Endothelial cell of umbilical vein (primary cell): Measurements from ENCODE around the gene HAX1. TPM values are rescaled to one million over a fixed set of nuclear protein-coding genes. Genes with fewer than 3 reads are reported as not detected.

Experiments used
- BruUV-seq: library from RNA; stranded (reverse); fragments of 400-500 nt; replicated peaks from 2 replicates; lab custom pipeline; 2021; lab: Mats Ljungman, UMichigan
- CTCF ChIA-PET: fragments of 300-600, 350-600 bp; sonication (Branson Sonifier 250); formaldehyde crosslinking; loops from one replicate; lab custom pipeline; 2021; ENCODE audit warnings: antibody characterized with exemption, inconsistent platforms; lab: Charles Lee
- POLR2A ChIA-PET: fragments of 300-600, 350-600 bp; sonication (Branson Sonifier 250); formaldehyde crosslinking; loops from one replicate; lab custom pipeline; 2021; ENCODE audit warnings: antibody characterized with exemption, inconsistent platforms; lab: Charles Lee
- DNase-seq: peaks from one replicate; pipeline ENCODE4 v3.0.0-alpha.2; 2011; ENCODE audit warnings: low read depth, low spot score
- FAIRE-seq: peaks from 2 replicates; lab custom pipeline; 2011; peaks lifted over from hg19 to GRCh38; lab: Jason Lieb, UNC
- H2AFZ ChIP-seq: 2 replicates; pipeline ENCODE4 v1.6.0; 2012; ENCODE audit warnings: low read depth, low read length, control low read depth, inconsistent platforms
- H3K27ac ChIP-seq: 2 replicates; pipeline ENCODE4 v1.5.1; 2011; ENCODE audit warnings: low read depth, mild to moderate bottlenecking, control low read depth, low read length, moderate library complexity; ENCODE audit not compliant: insufficient read depth
- H3K27me3 ChIP-seq, 2 experiments: 2 replicates each; pipeline versions ENCODE4 v1.6.0 to v1.6.1; 2011; ENCODE audit warnings: low read length in 2 of 2, mixed read lengths in 1 of 2; ENCODE audit not compliant: control insufficient read depth in 2 of 2, insufficient read depth in 2 of 2
- H3K36me3 ChIP-seq, 2 experiments: 2 replicates in 1 of 2; 3 replicates in 1 of 2; pipeline ENCODE4 v1.5.1; 2011; ENCODE audit warnings: low read length in 2 of 2, mild to moderate bottlenecking in 1 of 2, moderate library complexity in 1 of 2; ENCODE audit not compliant: control insufficient read depth in 2 of 2, insufficient read depth in 2 of 2; ENCODE audit errors: extremely low read depth in 1 of 2
- H3K4me1 ChIP-seq: 3 replicates; pipeline ENCODE4 v1.5.1; 2011; ENCODE audit warnings: mild to moderate bottlenecking, low read length; ENCODE audit not compliant: control insufficient read depth, insufficient read depth; ENCODE audit errors: extremely low read depth
- H3K4me2 ChIP-seq: 2 replicates; pipeline ENCODE4 v1.6.1; 2011; ENCODE audit warnings: low read length, control low read depth, mixed read lengths; ENCODE audit not compliant: insufficient read depth
- H3K4me3 ChIP-seq, 3 experiments: fragments of 200-600 bp in 1 of 3; sonication (generic), shearing (Covaris generic) in 1 of 3; replicated peaks in 1 of 3; 2 replicates each; pipeline ENCODE4 v1.5.1; 2011 to 2016; ENCODE audit warnings: control low read depth in 3 of 3, low read length in 3 of 3, mild to moderate bottlenecking in 2 of 3, inconsistent platforms in 1 of 3, low read depth in 1 of 3, moderate library complexity in 1 of 3; ENCODE audit not compliant: insufficient read depth in 1 of 3
- H3K79me2 ChIP-seq: 2 replicates; pipeline ENCODE4 v1.6.0; 2012; ENCODE audit warnings: low read length, inconsistent platforms; ENCODE audit not compliant: control insufficient read depth, insufficient read depth
- H3K9ac ChIP-seq: replicated peaks from 2 replicates; pipeline ENCODE3; 2011; ENCODE audit warnings: low read length, control low read depth; ENCODE audit not compliant: insufficient read depth; ENCODE audit errors: extremely low read depth
- H3K9me1 ChIP-seq: replicated peaks from 3 replicates; pipeline ENCODE4 v1.6.0; 2011; ENCODE audit warnings: mild to moderate bottlenecking, low read length; ENCODE audit not compliant: control insufficient read depth, insufficient read depth; ENCODE audit errors: extremely low read depth
- H3K9me3 ChIP-seq: replicated peaks from 2 replicates; pipeline ENCODE4 v1.5.1; 2012; ENCODE audit warnings: low read length, inconsistent platforms; ENCODE audit not compliant: control insufficient read depth, insufficient read depth
- H4K20me1 ChIP-seq: replicated peaks from 2 replicates; pipeline ENCODE3; 2011; ENCODE audit warnings: mild to moderate bottlenecking, low read length; ENCODE audit not compliant: control insufficient read depth, insufficient read depth; ENCODE audit errors: extremely low read depth
- EZH2 ChIP-seq: IDR thresholded peaks from 2 replicates; pipeline ENCODE4 v1.6.1; 2012; ENCODE audit warnings: borderline replicate concordance, low read depth, mild to moderate bottlenecking, moderate library complexity, low read length, inconsistent platforms; ENCODE audit not compliant: severe bottlenecking
- FOS ChIP-seq: IDR thresholded peaks from 2 replicates; pipeline ENCODE4 v1.6.1; 2011; ENCODE audit warnings: mild to moderate bottlenecking, low read length, moderate library complexity, borderline replicate concordance; ENCODE audit not compliant: insufficient read depth
- GATA2 ChIP-seq: IDR thresholded peaks from 2 replicates; pipeline ENCODE4 v1.7.0; 2011; ENCODE audit warnings: low read depth, mild to moderate bottlenecking, moderate library complexity, mixed read lengths, low read length; ENCODE audit not compliant: insufficient read length, insufficient read depth
- JUN ChIP-seq: IDR thresholded peaks from 2 replicates; pipeline ENCODE4 v1.6.1; 2011; ENCODE audit warnings: borderline replicate concordance, low read depth; ENCODE audit not compliant: insufficient read length, insufficient read depth
- MYC ChIP-seq: IDR thresholded peaks from one replicate; pipeline ENCODE4 v1.6.1; 2011; ENCODE audit warnings: mild to moderate bottlenecking, low read depth, low read length
- POLR2A ChIP-seq: IDR thresholded peaks from 2 replicates; pipeline ENCODE4 v1.6.1; 2012; ENCODE audit warnings: low read depth, mild to moderate bottlenecking, control low read depth, low read length
- POLR2AphosphoS5 ChIP-seq: IDR thresholded peaks from 2 replicates; pipeline ENCODE4 v1.6.1; 2012; ENCODE audit warnings: low read depth, mild to moderate bottlenecking, control low read depth, low read length, moderate library complexity; ENCODE audit not compliant: insufficient read depth
- dilution Hi-C: fragments of 300-500 bp; cut with MboI; formaldehyde crosslinking; loops from one replicate; pipeline ENCODE4 v1.15.0; 2019; ENCODE audit warnings: low sequenced_read_pairs; ENCODE audit not compliant: extremely low pct_ligation_motif_present
- intact Hi-C: fragments of 100-400 bp; cut with micrococcal nuclease; formaldehyde crosslinking; loops from one replicate; pipeline ENCODE4 v1.10.0; 2022
- polyA plus RNA-seq, 4 experiments: library from polyadenylated mRNA; depleted of rRNA in 3 of 4; stranded (reverse) in 3 of 4; unstranded in 1 of 4; fragments of >200 nt; gene quantifications; 2 replicates each; pipeline versions ENCODE4 v1.2.1 to v1.2.3, GENCODE V29; 2011 to 2012; ENCODE audit warnings: missing spikeins in 1 of 4
- total RNA-seq: library from RNA; stranded (reverse); gene quantifications from 2 replicates; pipeline ENCODE4 v1.2.3, GENCODE V29; 2021
- TF ChIP-seq, protein P1 (sequence below): IDR thresholded peaks from 2 replicates; pipeline ENCODE4 v1.6.1; 2011; ENCODE audit not compliant: insufficient read depth, insufficient read length
- TF ChIP-seq, protein P2 (sequence below), 2 donors: IDR thresholded peaks; 1 replicate in 1 of 2; 2 replicates in 1 of 2; pipeline ENCODE4 v1.5.1; 2011; ENCODE audit warnings: low read length in 2 of 2, mild to moderate bottlenecking in 2 of 2, moderate library complexity in 2 of 2, control low read depth in 1 of 2, inconsistent platforms in 1 of 2, low read depth in 1 of 2; ENCODE audit not compliant: insufficient read depth in 1 of 2; ENCODE audit errors: extremely low read depth in 1 of 2

HAX1 gene
- total and polyA plus RNA-seq, 2 donors (not counting 3 experiments of a cell fraction or from before 2014, with no cell fraction given): 78.4 to 95.3 TPM

DNA sequence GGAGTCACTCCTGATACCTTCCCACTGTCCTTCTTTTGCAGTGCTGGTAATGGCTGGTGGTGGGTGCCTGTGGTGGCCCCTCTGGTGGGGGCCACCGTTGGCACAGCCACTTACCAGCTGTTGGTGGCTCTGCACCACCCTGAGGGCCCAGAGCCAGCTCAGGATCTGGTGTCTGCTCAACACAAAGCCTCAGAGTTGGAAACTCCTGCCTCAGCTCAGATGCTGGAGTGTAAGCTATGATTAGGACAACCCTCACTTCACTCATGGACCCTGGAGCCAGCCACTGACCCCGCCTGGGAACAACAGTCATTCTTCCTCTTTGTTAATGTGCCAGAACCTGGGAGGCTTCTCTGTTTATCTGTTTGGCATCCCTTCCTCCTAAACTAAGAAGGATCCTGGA lies 51.8 kb downstream of the HAX1 start:
- no peak for DNase-seq
- no peak overlapping the region for H3K4me3 ChIP-seq
- dilution Hi-C loops: no loop called here

More for the DNA sequence above, 51.8 kb downstream of the HAX1 start:
- Histone ChIP-seq H3K79me2 (peaks cover 7% of the 10 kb centered on the region), H3K9me3 (no peaks in the 10 kb centered on the region), H4K20me1 (no peaks in the 10 kb centered on the region), H3K27ac (no peak overlapping the region), H3K4me2 (no peak overlapping the region), H3K9ac (no peak overlapping the region), H3K36me3 (no peaks in the 10 kb centered on the region), H2AFZ (no peak overlapping the region), H3K9me1 (no peaks in the 10 kb centered on the region), H3K4me1 (peaks cover 22% of the 10 kb centered on the region), H3K27me3 (peaks cover 0 to 8% of the 10 kb centered on the region in 2 experiments)
- POLR2A ChIA-PET: interaction anchor here (1.7 kb wide), 1 partner anchor 11 kb away, joined by 4 read pairs; no protein-coding TSS in a partner anchor
- no peak for FAIRE-seq
- no TSS peak for BruUV-seq
- intact Hi-C loops: no loop called here
- CTCF ChIA-PET: interaction anchor here (0.6 to 7.8 kb wide), 3 partner anchors 11 to 134 kb away, joined by 3 to 210 read pairs (median 4); no protein-coding TSS in a partner anchor
- TF ChIP-seq, protein P1, sequence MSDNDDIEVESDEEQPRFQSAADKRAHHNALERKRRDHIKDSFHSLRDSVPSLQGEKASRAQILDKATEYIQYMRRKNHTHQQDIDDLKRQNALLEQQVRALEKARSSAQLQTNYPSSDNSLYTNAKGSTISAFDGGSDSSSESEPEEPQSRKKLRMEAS: no peak
- TF ChIP-seq POLR2AphosphoS5: no peak
- TF ChIP-seq MYC: no peak
- TF ChIP-seq JUN: no peak
- TF ChIP-seq EZH2: no peak
- TF ChIP-seq POLR2A: no peak
- no peak for TF ChIP-seq FOS
- TF ChIP-seq, protein P2, sequence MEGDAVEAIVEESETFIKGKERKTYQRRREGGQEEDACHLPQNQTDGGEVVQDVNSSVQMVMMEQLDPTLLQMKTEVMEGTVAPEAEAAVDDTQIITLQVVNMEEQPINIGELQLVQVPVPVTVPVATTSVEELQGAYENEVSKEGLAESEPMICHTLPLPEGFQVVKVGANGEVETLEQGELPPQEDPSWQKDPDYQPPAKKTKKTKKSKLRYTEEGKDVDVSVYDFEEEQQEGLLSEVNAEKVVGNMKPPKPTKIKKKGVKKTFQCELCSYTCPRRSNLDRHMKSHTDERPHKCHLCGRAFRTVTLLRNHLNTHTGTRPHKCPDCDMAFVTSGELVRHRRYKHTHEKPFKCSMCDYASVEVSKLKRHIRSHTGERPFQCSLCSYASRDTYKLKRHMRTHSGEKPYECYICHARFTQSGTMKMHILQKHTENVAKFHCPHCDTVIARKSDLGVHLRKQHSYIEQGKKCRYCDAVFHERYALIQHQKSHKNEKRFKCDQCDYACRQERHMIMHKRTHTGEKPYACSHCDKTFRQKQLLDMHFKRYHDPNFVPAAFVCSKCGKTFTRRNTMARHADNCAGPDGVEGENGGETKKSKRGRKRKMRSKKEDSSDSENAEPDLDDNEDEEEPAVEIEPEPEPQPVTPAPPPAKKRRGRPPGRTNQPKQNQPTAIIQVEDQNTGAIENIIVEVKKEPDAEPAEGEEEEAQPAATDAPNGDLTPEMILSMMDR (IDR thresholded peaks at IDR 0.05; ENCODE audit: extremely low read depth in 1 of 2, insufficient read depth in 1 of 2, low read depth in 1 of 2, low read length in 2 of 2): no peak
- TF ChIP-seq GATA2: no peak
